ENCODE data around the gene AGO1. TPM values are rescaled to one million over a fixed set of nuclear protein-coding genes. Genes with fewer than 3 reads are reported as not detected.

Gene AGO1
- total RNA-seq, 2 donors from 2014 or later = 5.6 to 13.2 TPM

- intact Hi-C loops (cut with DNase I) = no loop called here
- Histone ChIP-seq H3K4me3 (no peak overlapping the region), H3K9me3 (no peaks in the 10 kb centered on the region), H3K36me3 (replicated peaks in 1 of 2; ENCODE audit: insufficient read depth in 1 of 2, low read depth in 2 of 2) (peaks cover 0 to 38% of the 10 kb centered on the region in 2 donors), H3K27ac (no peak overlapping the region), H3K4me1 (no peaks in the 10 kb centered on the region), H3K27me3 (no peaks in the 10 kb centered on the region)
- TF ChIP-seq CTCF (IDR thresholded peaks at IDR 0.05) (no peak), POLR2A (IDR thresholded peaks at IDR 0.05) (no peak)
- DNase-seq (no peak), ATAC-seq (no peak)
- WGBS, 2 donors = 53 to 78% methylated on average over 2 of the region's 2 CpGs
Measured at GRCh38 chr1:35915693-35916092, 32.7 kb downstream of the AGO1 start.

DNA sequence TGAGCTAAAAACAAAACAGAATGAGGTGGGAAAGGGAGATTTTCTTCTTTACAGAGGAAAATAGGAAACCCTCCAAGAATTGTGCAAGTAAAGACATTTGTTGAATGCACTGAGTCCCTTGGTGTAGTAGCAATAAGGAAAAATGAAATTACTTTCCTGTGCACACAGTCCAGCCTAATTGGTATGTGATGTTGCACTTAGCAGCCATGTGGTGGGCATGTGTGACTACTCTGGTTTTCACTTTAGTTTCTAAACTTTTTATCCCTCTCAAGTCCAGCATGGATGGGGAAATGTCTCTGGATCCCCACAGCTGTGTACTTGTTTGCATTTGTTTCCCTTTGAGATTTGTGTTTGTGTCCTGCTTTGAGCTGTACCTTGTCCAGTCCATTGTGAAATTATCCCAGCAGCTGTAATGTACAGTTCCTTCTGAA lies 40.8 kb downstream of the AGO1 start:
- no peak for ATAC-seq
- Histone ChIP-seq H3K36me3 (replicated peaks in 1 of 2; ENCODE audit: insufficient read depth in 1 of 2, low read depth in 2 of 2) (peaks cover 0 to 14% of the 10 kb centered on the region in 2 donors), H3K4me1 (no peaks in the 10 kb centered on the region), H3K9me3 (no peaks in the 10 kb centered on the region), H3K27me3 (no peaks in the 10 kb centered on the region), H3K27ac (no peak overlapping the region), H3K4me3 (no peak overlapping the region)
- no peak for DNase-seq
- intact Hi-C loops (cut with DNase I) = no loop called here
- TF ChIP-seq CTCF (IDR thresholded peaks at IDR 0.05) (no peak), POLR2A (IDR thresholded peaks at IDR 0.05) (no peak)

DNA sequence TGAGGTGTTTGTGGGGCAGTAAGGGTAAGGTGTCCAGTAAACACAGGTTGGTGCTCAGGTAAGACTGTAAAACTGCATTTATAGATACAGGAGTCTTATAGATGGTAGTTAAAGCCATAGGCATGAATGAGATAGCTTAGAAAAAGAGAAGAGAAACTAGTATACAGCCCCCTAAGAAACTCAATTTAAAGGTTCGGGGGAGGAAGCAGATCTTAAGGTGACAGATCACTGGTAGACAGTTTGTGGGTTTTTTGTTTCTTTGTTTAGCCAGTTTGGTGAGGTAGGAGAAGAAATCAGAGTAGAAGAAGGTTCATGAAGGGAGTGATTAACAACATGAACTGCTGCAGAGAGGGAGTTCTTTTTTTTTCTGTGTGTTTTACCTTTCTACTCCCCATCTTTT lies 41.8 kb downstream of the AGO1 start:
- no peaks in the 10 kb centered on the region for H3K9me3 ChIP-seq
- H3K4me1 ChIP-seq = peaks cover 6% of the 10 kb centered on the region
- no peak overlapping the region for H3K4me3 ChIP-seq
- H3K27me3 ChIP-seq = no peaks in the 10 kb centered on the region
- ATAC-seq (no peak), DNase-seq (no peak)
- TF ChIP-seq POLR2A (IDR thresholded peaks at IDR 0.05) = no peak
- TF ChIP-seq CTCF (IDR thresholded peaks at IDR 0.05) = no peak
- H3K27ac ChIP-seq = no peak overlapping the region
- WGBS, 2 donors = 90 to 92% methylated on average over 1 of the region's 1 CpG
- intact Hi-C loops (cut with DNase I) = no loop called here
- peaks cover 0 to 4% of the 10 kb centered on the region in 2 donors for H3K36me3 ChIP-seq (replicated peaks in 1 of 2; ENCODE audit: insufficient read depth in 1 of 2, low read depth in 2 of 2)

GRCh38 chr1:35925741-35926140 lies 42.7 kb downstream of the AGO1 start:
- 29 to 36% methylated on average over 4 of the region's 4 CpGs for WGBS, 2 donors
- Histone ChIP-seq H3K9me3 (no peaks in the 10 kb centered on the region), H3K4me1 (peaks cover 11% of the 10 kb centered on the region), H3K4me3 (no peak overlapping the region), H3K27ac (no peak overlapping the region), H3K36me3 (replicated peaks in 1 of 2; ENCODE audit: insufficient read depth in 1 of 2, low read depth in 2 of 2) (no peaks in the 10 kb centered on the region), H3K27me3 (no peaks in the 10 kb centered on the region)
- intact Hi-C loops (cut with DNase I) = no loop called here
- TF ChIP-seq CTCF (IDR thresholded peaks at IDR 0.05) = no peak
- TF ChIP-seq POLR2A (IDR thresholded peaks at IDR 0.05) = no peak
- peak; percentile 35 to 74 (median 42) for DNase-seq
- no peak for ATAC-seq

- no peak for TF ChIP-seq CTCF (IDR thresholded peaks at IDR 0.05)
- no peak for TF ChIP-seq POLR2A (IDR thresholded peaks at IDR 0.05)
- Histone ChIP-seq H3K27ac (no peak overlapping the region), H3K27me3 (no peaks in the 10 kb centered on the region), H3K4me3 (no peak overlapping the region), H3K4me1 (peaks cover 17% of the 10 kb centered on the region), H3K9me3 (no peaks in the 10 kb centered on the region), H3K36me3 (replicated peaks in 1 of 2; ENCODE audit: insufficient read depth in 1 of 2, low read depth in 2 of 2) (no peaks in the 10 kb centered on the region)
- no peak for DNase-seq
- 50 to 54% methylated on average over 3 of the region's 3 CpGs for WGBS, 2 donors
- ATAC-seq = no peak
- intact Hi-C loops (cut with DNase I) = no loop called here
Measured at GRCh38 chr1:35927472-35927871, 44.5 kb downstream of the AGO1 start.
